Cerebellar cortex (tissue), 1 donor: ENCODE results near the gene ID4.

Source experiments
- DNase-seq: peaks from one replicate; pipeline ENCODE4 v3.0.0-alpha.2; 2015; ENCODE audit warnings: low spot score

ID4 gene

GRCh38 chr6:19860235-19860877 is 23.2 kb downstream of the ID4 start:
- no peak for DNase-seq

- DNase-seq: no peak
Measured at GRCh38 chr6:19864285-19864684, 27.1 kb downstream of the ID4 start.

- no peak for DNase-seq
Measured at GRCh38 chr6:19865178-19865577, 28.0 kb downstream of the ID4 start.

- no peak for DNase-seq
Measured at GRCh38 chr6:19866173-19866984, 29.2 kb downstream of the ID4 start.

- DNase-seq: no peak
Measured at GRCh38 chr6:19866985-19867627, 29.9 kb downstream of the ID4 start.

- no peak for DNase-seq
Measured at GRCh38 chr6:19869464-19869863, 32.3 kb downstream of the ID4 start.

- DNase-seq: no peak
Measured at GRCh38 chr6:19870322-19870721, 33.2 kb downstream of the ID4 start.

- peak; percentile 6 for DNase-seq
Measured at GRCh38 chr6:19873031-19873430, 35.9 kb downstream of the ID4 start.

GRCh38 chr6:19876672-19877071 is 39.5 kb downstream of the ID4 start:
- DNase-seq: no peak

- no peak for DNase-seq
Measured at GRCh38 chr6:19879663-19880062, 42.5 kb downstream of the ID4 start.

GRCh38 chr6:19880066-19880465 is 42.9 kb downstream of the ID4 start:
- no peak for DNase-seq

- no peak for DNase-seq
Measured at GRCh38 chr6:19891451-19891850, 54.3 kb downstream of the ID4 start.
